Activated naive CD4-positive, alpha-beta T cell treated with anti-CD3 and anti-CD28 coated beads, Interleukin-2, amount 10 ng/mL, durations not matched to agents 7 days and 5 days (primary cell): ENCODE measurements around the gene STMP1.
"Not testable (repeated sequence)": the region's sequence is repeated elsewhere in the genome, so short reads cannot be mapped to it uniquely, and the experiment has no call there.

Source experiments
- CTCF ChIA-PET: fragments of 350-600 bp; sonication (Branson Sonifier 250); formaldehyde crosslinking; loops from one replicate; lab custom pipeline; 2021; ENCODE audit warnings: antibody characterized with exemption; lab: Charles Lee
- DNase-seq: peaks from one replicate; pipeline ENCODE4 v3.0.0-alpha.2; 2020
- H3K27ac Mint-ChIP-seq: one replicate; pipeline ENCODE4 v1.8.0; 2021; ENCODE audit warnings: mild to moderate bottlenecking, moderate library complexity, mixed read lengths
- H3K27me3 Mint-ChIP-seq: one replicate; pipeline ENCODE4 v1.8.0; 2021; ENCODE audit warnings: mild to moderate bottlenecking, mixed read lengths
- H3K36me3 Mint-ChIP-seq: one replicate; pipeline ENCODE4 v1.8.0; 2021; ENCODE audit warnings: mixed read lengths
- H3K4me1 Mint-ChIP-seq: one replicate; pipeline ENCODE4 v1.8.0; 2021; ENCODE audit warnings: mixed read lengths
- H3K4me3 Mint-ChIP-seq: one replicate; pipeline ENCODE4 v1.8.0; 2021; ENCODE audit warnings: mild to moderate bottlenecking, moderate library complexity, mixed read lengths
- H3K9me3 Mint-ChIP-seq: one replicate; pipeline ENCODE4 v1.8.0; 2021; ENCODE audit warnings: mixed read lengths

The STMP1 gene

DNA sequence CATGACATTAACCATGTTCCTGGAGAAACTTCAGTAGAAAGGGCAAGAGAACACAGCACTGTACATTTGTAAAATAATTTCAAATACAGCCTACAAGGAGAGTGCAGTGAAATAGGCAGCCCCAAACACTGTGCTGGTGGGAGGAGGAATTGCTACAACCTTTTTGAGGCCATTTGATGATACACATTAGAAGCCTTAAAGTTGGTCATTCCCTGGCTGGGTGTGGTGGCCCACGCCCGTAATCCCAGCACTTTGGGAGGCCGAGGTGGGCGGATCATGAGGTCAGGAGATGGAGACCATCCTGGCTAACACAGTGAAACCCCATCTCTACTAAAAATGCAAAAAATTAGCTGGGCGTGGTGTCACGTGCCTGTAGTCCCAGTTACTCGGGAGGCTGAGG is 30.3 kb downstream of the STMP1 start:
- H3K9me3 Mint-ChIP-seq, DNase-seq, H3K4me3 Mint-ChIP-seq, H3K4me1 Mint-ChIP-seq, H3K27me3 Mint-ChIP-seq, CTCF ChIA-PET, H3K36me3 Mint-ChIP-seq, H3K27ac Mint-ChIP-seq: not testable (repeated sequence)

DNA sequence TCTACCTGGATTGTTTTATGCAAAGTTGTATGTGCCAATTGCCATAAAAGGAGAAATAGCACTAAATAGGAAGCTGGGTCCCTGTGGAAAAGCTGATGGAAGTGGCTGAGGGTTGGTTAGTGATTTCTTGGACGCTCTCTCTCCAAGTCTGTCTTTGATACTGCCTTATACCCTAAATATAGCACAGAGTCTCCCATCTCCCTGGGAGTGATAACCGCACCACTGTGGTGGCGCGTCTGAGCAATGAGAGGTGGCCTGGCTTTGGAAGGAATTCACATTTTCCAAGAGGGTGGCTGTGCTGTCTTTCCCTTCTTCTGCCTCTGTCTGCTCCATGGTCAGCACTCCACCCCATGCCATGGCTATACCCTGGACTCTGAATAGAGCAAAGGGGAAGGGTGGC is 31.2 kb downstream of the STMP1 start:
- H3K4me3 Mint-ChIP-seq = no peak overlapping the region
- no peaks in the 10 kb centered on the region for H3K27me3 Mint-ChIP-seq
- no peak for DNase-seq
- H3K36me3 Mint-ChIP-seq = no peaks in the 10 kb centered on the region
- no peak overlapping the region for H3K27ac Mint-ChIP-seq
- no peaks in the 10 kb centered on the region for H3K9me3 Mint-ChIP-seq
- H3K4me1 Mint-ChIP-seq = no peaks in the 10 kb centered on the region
- CTCF ChIA-PET = no interaction called here

DNA sequence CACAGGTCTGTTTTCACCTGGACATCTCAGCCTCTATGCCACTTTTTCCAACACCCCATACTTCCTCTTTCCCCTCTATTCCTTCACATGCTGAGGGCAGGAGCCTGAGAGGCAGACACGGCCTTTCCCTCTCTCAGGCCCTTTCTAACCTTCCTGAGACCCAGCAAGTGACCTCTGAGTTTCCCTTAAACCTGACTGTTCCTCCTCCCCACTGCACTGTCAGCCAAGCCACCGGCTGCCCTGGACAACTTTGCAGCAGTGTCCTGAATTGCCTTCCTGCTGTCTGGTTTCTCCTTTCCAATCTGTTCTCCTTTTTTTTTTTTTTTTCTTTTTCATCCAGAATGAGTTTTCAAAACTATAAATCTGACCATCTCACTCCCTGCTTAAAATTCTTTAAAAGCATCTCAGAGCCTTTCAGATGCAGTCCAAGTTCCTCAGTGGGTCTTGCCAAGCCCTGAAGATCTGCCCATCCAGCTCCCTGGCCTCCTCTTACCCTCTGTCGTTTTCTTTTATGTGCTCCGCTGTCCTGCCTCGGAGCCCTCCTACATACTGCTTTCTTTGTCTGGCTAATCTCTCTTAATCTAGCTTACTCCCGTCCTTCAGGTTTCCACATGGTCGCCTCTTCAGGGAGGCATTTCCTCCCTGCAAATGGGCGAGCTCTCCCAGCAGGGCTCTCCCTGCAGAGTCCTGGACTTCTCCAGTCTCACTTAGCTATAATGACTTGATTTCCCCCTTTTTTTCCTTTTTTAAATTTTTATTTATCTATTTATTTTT is 35.1 kb downstream of the STMP1 start:
- Mint-ChIP-seq H3K9me3 (no peaks in the 10 kb centered on the region), H3K4me3 (no peak overlapping the region), H3K36me3 (no peaks in the 10 kb centered on the region), H3K27ac (no peak overlapping the region), H3K27me3 (no peaks in the 10 kb centered on the region), H3K4me1 (no peaks in the 10 kb centered on the region)
- no peak for DNase-seq
- CTCF ChIA-PET = no interaction called here

DNA sequence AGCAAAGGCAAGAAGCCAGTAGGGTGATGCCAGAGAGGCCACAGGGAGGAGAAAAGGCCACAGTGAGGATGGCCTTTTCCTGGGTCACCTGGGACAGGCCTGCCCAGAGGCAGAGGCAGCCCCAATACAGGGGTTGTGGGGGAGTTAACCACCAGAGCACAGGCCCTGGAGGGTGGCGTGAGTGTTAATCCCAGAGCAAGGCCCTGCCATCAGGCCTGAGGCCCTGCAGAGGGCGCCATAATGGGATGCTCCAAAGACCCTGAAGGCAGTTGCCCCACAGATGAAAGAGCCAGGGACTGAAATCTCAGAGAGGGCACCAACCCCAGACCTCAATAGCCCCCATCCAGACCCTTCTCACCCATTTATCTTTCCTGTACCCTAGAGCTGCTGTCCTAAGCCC is 41.8 kb downstream of the STMP1 start:
- Mint-ChIP-seq H3K36me3 (no peaks in the 10 kb centered on the region), H3K9me3 (no peaks in the 10 kb centered on the region), H3K4me3 (no peak overlapping the region), H3K27me3 (no peaks in the 10 kb centered on the region), H3K4me1 (no peaks in the 10 kb centered on the region), H3K27ac (no peak overlapping the region)
- DNase-seq = no peak
- CTCF ChIA-PET = interaction anchor here (1.1 kb wide), 1 partner anchor 14 kb away, joined by 4 read pairs; no protein-coding TSS in a partner anchor

DNA sequence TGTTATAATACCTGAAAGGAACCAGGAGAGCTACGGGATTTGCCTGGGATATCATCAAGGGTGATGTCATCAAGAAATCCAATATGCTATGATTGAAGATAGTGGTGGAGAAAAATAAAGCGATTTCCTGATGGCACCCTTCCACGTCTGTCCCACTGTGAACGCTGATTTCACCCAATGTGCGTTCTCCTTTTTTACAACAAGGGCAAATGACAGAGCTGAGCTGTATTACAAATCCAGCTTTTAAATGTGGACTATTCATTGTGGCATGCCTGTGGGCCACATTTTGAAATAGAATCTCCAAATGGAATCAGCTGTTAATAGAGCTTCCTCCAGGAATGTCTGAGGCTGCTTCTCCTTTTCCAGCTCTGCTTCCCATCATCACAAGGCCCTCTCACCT is 42.4 kb downstream of the STMP1 start:
- Mint-ChIP-seq H3K9me3 (no peaks in the 10 kb centered on the region), H3K36me3 (no peaks in the 10 kb centered on the region), H3K4me3 (no peak overlapping the region), H3K4me1 (no peaks in the 10 kb centered on the region), H3K27ac (no peak overlapping the region), H3K27me3 (no peaks in the 10 kb centered on the region)
- CTCF ChIA-PET = interaction anchor here (1.1 kb wide), 1 partner anchor 15 kb away, joined by 4 read pairs; no protein-coding TSS in a partner anchor
- no peak for DNase-seq

DNA sequence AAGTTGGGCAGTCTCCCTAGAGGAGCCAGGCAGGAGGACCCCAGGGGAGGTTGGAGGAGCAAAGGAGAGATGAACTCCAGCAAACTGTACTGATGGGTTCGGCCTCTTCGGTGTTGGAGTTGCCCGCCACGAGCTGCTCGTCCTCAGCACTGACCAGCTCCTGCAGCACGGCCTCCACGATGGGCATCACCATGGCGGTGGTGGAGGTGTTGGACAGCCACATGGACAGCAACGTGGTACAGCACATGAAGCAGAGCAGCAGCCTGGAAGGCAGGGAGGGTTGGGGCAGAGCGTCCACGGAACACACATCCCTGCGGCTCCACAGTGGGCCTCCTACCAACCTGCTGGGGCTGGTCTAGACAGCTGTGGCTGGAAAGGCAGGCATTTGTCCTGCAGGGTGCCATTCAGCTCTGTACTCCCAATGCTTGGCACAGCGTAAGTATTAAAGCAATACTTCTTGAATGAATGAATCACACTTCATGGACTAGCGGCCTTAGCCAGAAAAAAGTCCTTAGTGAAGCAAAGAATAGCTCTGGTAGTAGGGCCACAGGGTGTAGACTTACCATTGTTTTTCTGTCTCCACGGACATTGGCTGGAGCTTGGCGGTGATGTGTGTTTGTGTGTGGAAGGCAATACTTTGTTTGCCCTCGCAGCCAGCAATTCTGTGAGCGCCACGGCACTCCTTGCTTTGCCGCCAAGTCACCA is 43.9 kb downstream of the STMP1 start:
- Mint-ChIP-seq H3K27me3 (no peaks in the 10 kb centered on the region), H3K4me1 (no peaks in the 10 kb centered on the region), H3K36me3 (no peaks in the 10 kb centered on the region), H3K4me3 (no peak overlapping the region), H3K9me3 (no peaks in the 10 kb centered on the region), H3K27ac (no peak overlapping the region)
- CTCF ChIA-PET = interaction anchor here (0.8 kb wide), 1 partner anchor 35 kb away, joined by 3 read pairs; no protein-coding TSS in a partner anchor
- DNase-seq = no peak

DNA sequence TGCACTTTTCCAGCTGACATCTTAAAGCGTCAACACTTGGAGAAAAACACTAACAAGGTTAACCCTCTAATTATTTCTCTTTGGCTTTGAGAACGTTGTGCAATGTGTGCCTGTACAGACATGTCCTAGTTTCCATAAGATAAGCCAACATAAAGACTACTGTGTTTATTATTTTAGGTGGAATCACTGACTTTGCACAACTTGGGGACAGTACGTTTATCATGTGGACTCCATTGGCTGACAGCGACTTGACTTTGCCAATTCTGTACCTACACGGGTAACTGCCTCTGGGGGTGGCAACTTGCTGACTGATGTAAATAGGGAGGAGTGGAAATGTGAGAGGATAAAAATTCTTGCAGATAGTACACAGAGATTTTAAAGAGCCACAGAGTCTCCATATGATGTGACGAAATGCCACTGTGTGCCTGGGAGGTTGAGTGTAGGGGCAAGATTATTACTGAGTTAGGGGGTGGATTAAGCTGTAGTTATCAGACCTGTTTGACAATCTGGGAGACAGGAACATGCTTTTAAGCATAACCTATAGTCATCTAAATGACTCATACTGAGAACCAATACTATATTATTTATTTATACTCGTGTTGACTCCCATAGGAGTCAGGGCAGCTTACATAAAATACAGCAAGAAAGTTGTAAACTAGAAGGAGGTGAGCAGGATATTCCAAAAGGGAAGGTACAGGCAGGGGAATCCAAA is 44.7 kb downstream of the STMP1 start:
- no peaks in the 10 kb centered on the region for H3K36me3 Mint-ChIP-seq
- H3K9me3 Mint-ChIP-seq = no peaks in the 10 kb centered on the region
- CTCF ChIA-PET = interaction anchor here (0.8 kb wide), 1 partner anchor 36 kb away, joined by 3 read pairs; no protein-coding TSS in a partner anchor
- no peaks in the 10 kb centered on the region for H3K27me3 Mint-ChIP-seq
- H3K4me1 Mint-ChIP-seq = no peaks in the 10 kb centered on the region
- H3K4me3 Mint-ChIP-seq = no peak overlapping the region
- H3K27ac Mint-ChIP-seq = no peak overlapping the region
- no peak for DNase-seq

DNA sequence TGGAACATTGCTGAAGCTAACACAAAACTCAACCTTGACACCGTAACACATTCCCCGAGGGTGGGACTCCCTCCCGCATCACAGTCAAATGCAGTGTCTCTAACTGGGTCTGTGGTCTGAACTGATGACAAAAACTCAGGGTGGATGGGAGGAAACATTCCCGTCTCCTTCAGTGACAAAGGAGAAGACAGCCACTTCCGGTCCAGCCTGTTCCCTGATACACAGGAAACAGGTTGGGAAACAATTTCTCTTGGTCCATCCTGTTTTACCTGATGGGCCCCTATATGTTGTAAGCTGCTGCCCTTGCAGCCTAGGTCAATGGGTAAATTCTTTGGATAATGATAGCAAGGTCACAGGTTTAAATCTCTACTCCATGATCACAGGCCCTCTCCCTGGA is 45.3 kb downstream of the STMP1 start:
- Mint-ChIP-seq H3K9me3 (no peaks in the 10 kb centered on the region), H3K4me1 (no peaks in the 10 kb centered on the region), H3K27ac (no peak overlapping the region), H3K4me3 (no peak overlapping the region), H3K36me3 (no peaks in the 10 kb centered on the region), H3K27me3 (no peaks in the 10 kb centered on the region)
- DNase-seq = no peak
- CTCF ChIA-PET = no interaction called here

DNA sequence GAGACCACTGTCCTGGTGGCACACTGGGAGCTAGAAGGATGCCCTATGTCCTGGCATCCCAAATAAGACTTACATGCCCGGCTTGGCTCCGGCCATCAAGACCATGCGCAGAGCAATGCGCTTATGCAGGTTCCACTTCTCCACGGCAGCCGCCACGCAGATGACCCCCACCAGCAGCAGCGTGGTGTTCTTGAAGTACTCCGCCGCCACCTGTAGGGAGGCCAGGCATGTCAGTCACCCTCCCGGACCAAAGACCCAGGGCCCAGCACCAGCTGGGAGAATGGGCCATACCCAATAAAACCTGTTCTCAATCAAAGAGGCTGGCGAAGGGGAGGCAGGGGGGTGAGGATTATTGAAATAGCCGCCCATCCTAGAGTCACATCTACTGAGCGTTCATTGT is 45.7 kb downstream of the STMP1 start:
- no peaks in the 10 kb centered on the region for H3K4me1 Mint-ChIP-seq
- no peaks in the 10 kb centered on the region for H3K36me3 Mint-ChIP-seq
- no peaks in the 10 kb centered on the region for H3K9me3 Mint-ChIP-seq
- CTCF ChIA-PET = no interaction called here
- no peak overlapping the region for H3K4me3 Mint-ChIP-seq
- H3K27ac Mint-ChIP-seq = no peak overlapping the region
- no peak for DNase-seq
- H3K27me3 Mint-ChIP-seq = no peaks in the 10 kb centered on the region

DNA sequence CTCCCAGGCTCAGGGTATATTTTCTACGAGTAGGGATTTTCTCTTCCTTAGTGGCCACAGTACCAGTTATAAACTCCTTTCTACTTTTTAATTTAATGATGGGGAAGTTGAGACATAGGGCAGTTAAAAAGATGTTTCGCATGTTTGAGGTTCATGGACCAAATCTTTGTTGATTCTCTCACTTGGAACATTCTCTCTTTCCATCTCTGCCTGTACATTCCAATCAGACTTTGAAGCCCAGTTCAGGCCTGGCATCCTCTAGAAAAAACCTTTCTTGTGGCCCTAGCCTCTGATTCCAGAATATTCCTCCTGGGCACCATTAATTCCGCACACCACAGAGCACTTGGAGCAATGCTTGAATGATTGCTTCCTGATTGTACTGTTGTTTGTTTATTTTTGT is 47.2 kb downstream of the STMP1 start:
- CTCF ChIA-PET = no interaction called here

DNA sequence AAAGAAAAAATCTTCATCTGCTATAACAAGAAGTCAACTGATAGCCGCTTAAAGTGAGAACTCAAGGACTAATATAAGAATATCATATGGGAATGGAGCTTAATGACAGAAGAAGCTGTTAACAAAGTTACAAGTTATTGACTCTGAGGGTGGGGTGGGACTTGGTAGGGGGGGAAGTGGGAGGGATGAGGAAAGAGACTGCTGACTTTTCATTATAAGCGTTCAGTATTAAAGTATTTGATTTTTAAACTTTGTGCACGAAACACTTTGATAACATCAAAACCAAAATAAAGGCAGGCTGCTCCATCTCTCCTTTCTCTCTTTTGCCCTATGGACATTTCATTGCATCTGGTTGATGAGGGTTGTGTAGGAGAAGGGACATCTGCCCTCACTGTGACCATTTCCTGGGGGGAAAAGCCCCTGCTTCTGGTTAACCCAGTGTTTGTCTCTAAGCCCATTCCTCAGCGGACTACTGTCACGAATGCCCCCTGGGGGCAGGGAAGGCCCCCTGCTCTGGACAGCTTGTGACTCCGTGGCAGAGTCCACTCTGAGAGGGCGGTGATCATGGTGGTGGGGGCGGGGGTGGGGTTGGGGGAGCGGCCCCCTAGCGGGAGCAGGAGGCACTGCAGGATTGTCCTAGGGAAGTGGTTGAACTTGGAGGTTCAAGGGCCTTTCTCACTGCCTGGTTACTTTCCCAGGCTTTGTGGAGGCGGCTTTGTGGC is 48.3 kb downstream of the STMP1 start:
- H3K27me3 Mint-ChIP-seq = peaks cover 4% of the 10 kb centered on the region
- no peaks in the 10 kb centered on the region for H3K36me3 Mint-ChIP-seq
- peak; percentile 23 for DNase-seq
- no peaks in the 10 kb centered on the region for H3K9me3 Mint-ChIP-seq
- CTCF ChIA-PET = interaction anchor here (0.6 to 2.0 kb wide), 5 partner anchors 14 to 1196 kb away, joined by 3 to 7 read pairs (median 3); no protein-coding TSS in a partner anchor
- H3K4me3 Mint-ChIP-seq = no peak overlapping the region
- no peaks in the 10 kb centered on the region for H3K4me1 Mint-ChIP-seq
- H3K27ac Mint-ChIP-seq = no peak overlapping the region

More for the DNA sequence above, 47.2 kb downstream of the STMP1 start:
- peaks cover 4% of the 10 kb centered on the region for H3K27me3 Mint-ChIP-seq
- H3K27ac Mint-ChIP-seq = no peak overlapping the region
- H3K9me3 Mint-ChIP-seq = no peaks in the 10 kb centered on the region
- no peaks in the 10 kb centered on the region for H3K4me1 Mint-ChIP-seq
- no peak for DNase-seq
- H3K4me3 Mint-ChIP-seq = no peak overlapping the region
- no peaks in the 10 kb centered on the region for H3K36me3 Mint-ChIP-seq

DNA sequence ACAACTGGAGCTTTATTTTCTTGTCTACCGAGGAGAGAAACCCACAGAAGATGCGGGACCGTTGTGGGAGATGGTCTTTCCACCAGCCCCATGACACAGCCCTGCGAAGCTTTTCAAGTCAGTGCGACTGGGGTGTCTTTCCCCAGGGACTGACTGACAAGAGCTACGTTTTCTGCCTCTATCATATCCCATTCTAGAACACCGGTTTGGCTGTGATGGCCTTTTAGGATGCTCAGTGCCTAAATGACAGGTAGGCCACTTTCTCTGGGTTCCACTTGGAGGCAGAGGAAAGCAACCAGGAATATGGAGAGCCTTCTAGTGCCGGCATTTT is 48.8 kb downstream of the STMP1 start:
- CTCF ChIA-PET = interaction anchor here (0.6 to 2.0 kb wide), 6 partner anchors 15 to 1197 kb away, joined by 3 to 7 read pairs (median 3); no protein-coding TSS in a partner anchor
- no peak for DNase-seq
- Mint-ChIP-seq H3K27ac (no peak overlapping the region), H3K4me3 (no peak overlapping the region), H3K36me3 (no peaks in the 10 kb centered on the region), H3K27me3 (peaks cover 4% of the 10 kb centered on the region), H3K9me3 (no peaks in the 10 kb centered on the region), H3K4me1 (no peaks in the 10 kb centered on the region)

DNA sequence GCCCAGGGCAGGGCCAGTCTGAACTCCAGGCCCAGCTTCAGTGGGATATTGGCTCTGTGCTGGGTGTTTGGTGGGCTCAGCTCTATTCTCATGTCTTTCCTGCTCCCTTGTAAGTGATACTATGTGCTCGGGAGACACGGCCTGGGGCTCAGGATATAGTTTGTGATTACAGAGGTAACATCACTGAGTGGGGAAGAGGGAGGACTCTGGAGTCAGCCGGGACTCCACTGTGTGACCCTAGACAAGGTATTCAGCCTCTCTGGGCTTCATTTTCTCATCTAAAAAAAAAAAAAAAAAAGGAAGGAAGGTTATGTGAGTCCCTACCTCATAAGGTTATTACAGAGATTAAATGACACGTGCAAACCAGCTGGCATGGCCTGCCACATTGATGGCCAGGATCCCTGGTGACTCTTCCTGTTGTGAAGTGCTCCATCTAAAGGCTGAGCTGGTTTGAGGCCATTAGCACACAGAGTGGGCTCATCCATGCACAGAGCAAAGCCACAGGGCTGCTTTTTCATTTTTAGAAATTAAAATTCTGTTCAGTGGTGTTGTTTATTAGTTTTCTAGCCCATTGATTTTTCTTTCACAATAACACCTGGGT is 50.0 kb downstream of the STMP1 start:
- H3K4me3 Mint-ChIP-seq = no peak overlapping the region
- no peaks in the 10 kb centered on the region for H3K36me3 Mint-ChIP-seq
- no peaks in the 10 kb centered on the region for H3K9me3 Mint-ChIP-seq
- CTCF ChIA-PET = interaction anchor here (0.6 to 2.0 kb wide), 4 partner anchors 40 to 434 kb away, joined by 3 to 7 read pairs (median 4); partner anchors contain the start of gene STMP1
- peaks cover 4% of the 10 kb centered on the region for H3K27me3 Mint-ChIP-seq
- no peaks in the 10 kb centered on the region for H3K4me1 Mint-ChIP-seq
- no peak for DNase-seq
- H3K27ac Mint-ChIP-seq = no peak overlapping the region
